ENCODE results near the gene SMCO2. TPM values are rescaled to one million over a fixed set of nuclear protein-coding genes. Genes with fewer than 3 reads are reported as not detected.
A peak's percentile ranks its signal among the peaks of the same experiment; 100 is the strongest.

SMCO2 gene
- total and polyA plus RNA-seq, 10 of the 15 experiments (the other 5 are each of a cell fraction or from before 2014, with no cell fraction given): 0.11 to 2.3 (median 0.67) TPM

- ATAC-seq (no peak), DNase-seq (ENCODE audit: low read depth, low spot score) (no peak), FAIRE-seq (no peak)
- no peaks in the 10 kb centered on the region for H3K36me3 ChIP-seq (ENCODE audit: control insufficient read depth in 2 of 2, insufficient read depth in 2 of 2, low read length in 1 of 2)
- in situ Hi-C loops (cut with MboI) (no loop called here), intact Hi-C loops (cut with micrococcal nuclease; ENCODE audit: unreplicated experiment) (no loop called here)
- no peak overlapping the region for H3K27ac ChIP-seq (ENCODE audit: control insufficient read depth, insufficient read depth)
- 0 out of 2 replicates have a peak, but pooled peaks cover 2% of the 10 kb centered on the region for H3K4me1 ChIP-seq (ENCODE audit: control insufficient read depth, insufficient read depth, low read length)
- no peak overlapping the region for H3K4me2 ChIP-seq (ENCODE audit: control insufficient read depth, insufficient read depth)
- H3K27me3 ChIP-seq (replicated peaks in 1 of 2; ENCODE audit: control insufficient read depth in 2 of 2, insufficient read depth in 2 of 2, low read length in 1 of 2): no peaks in the 10 kb centered on the region
- ChIA-PET SMC1A (ENCODE audit: uncharacterized antibody, unreplicated experiment) (no interaction called here), POLR2A (no interaction called here), CTCF (interaction anchor here (1.0 kb wide), 1 partner anchor 11 kb away, joined by 5 read pairs; no protein-coding TSS in a partner anchor), RAD21 (ENCODE audit: unreplicated experiment) (no interaction called here)
- H4K20me1 ChIP-seq (ENCODE audit: control insufficient read depth, insufficient read depth): no peaks in the 10 kb centered on the region
- BruUV-seq (replicated peaks): no TSS peak
- TF ChIP-seq CEBPB (IDR thresholded peaks at IDR 0.05; ENCODE audit: borderline replicate concordance in 1 of 2, low read depth in 2 of 2, low read length in 2 of 2) (no peak), ATF2 (IDR thresholded peaks at IDR 0.05; ENCODE audit: low read length) (0 out of 2 replicates have a peak, but pooled peaks have one; percentile 43)
- H3K4me3 ChIP-seq: no peak overlapping the region
- 49% methylated on average over 8 of the region's 8 CpGs for WGBS (ENCODE audit: insufficient coverage, insufficient replicate concordance, low lambda C conversion rate, missing lambda C conversion rate)
- H3K79me2 ChIP-seq (ENCODE audit: control insufficient read depth, insufficient read depth, low read length): no peaks in the 10 kb centered on the region; the same call in 1 of the 2 replicates
- no peak overlapping the region for H2AFZ ChIP-seq (ENCODE audit: control insufficient read depth, low read depth, low read length)
- H3K9me3 ChIP-seq (replicated peaks; ENCODE audit: control insufficient read depth, insufficient read depth, low read length): no peaks in the 10 kb centered on the region; the same call in 2 of the 3 replicates
- H3K9ac ChIP-seq (ENCODE audit: control insufficient read depth, insufficient read depth, low read length): no peak overlapping the region
Observed at GRCh38 chr12:27548301-27549199, 102.0 kb downstream of the SMCO2 start.

- DNase-seq (ENCODE audit: low read depth, low spot score): no peak
- ATAC-seq: no peak
- Histone ChIP-seq H3K4me3 (no peak overlapping the region), H3K4me1 (ENCODE audit: control insufficient read depth, insufficient read depth, low read length) (0 out of 2 replicates have a peak, but pooled peaks cover 2% of the 10 kb centered on the region), H3K4me2 (ENCODE audit: control insufficient read depth, insufficient read depth) (no peak overlapping the region), H3K36me3 (ENCODE audit: control insufficient read depth in 2 of 2, insufficient read depth in 2 of 2, low read length in 1 of 2) (no peaks in the 10 kb centered on the region), H2AFZ (ENCODE audit: control insufficient read depth, low read depth, low read length) (no peak overlapping the region), H3K79me2 (ENCODE audit: control insufficient read depth, insufficient read depth, low read length) (no peaks in the 10 kb centered on the region; the same call in 1 of the 2 replicates), H3K27ac (ENCODE audit: control insufficient read depth, insufficient read depth) (no peak overlapping the region), H3K9ac (ENCODE audit: control insufficient read depth, insufficient read depth, low read length) (no peak overlapping the region), H3K9me3 (replicated peaks; ENCODE audit: control insufficient read depth, insufficient read depth, low read length) (no peaks in the 10 kb centered on the region), H3K27me3 (replicated peaks in 1 of 2; ENCODE audit: control insufficient read depth in 2 of 2, insufficient read depth in 2 of 2, low read length in 1 of 2) (no peaks in the 10 kb centered on the region), H4K20me1 (ENCODE audit: control insufficient read depth, insufficient read depth) (no peaks in the 10 kb centered on the region)
- ChIA-PET SMC1A (ENCODE audit: uncharacterized antibody, unreplicated experiment) (interaction anchor here (1.0 to 1.3 kb wide), 2 partner anchors 10 to 15 kb away, joined by 3 to 4 read pairs; no protein-coding TSS in a partner anchor), CTCF (interaction anchor here (1.0 kb wide), 1 partner anchor 10 kb away, joined by 5 read pairs; no protein-coding TSS in a partner anchor), POLR2A (no interaction called here), RAD21 (ENCODE audit: unreplicated experiment) (no interaction called here)
- intact Hi-C loops (cut with micrococcal nuclease; ENCODE audit: unreplicated experiment): no loop called here
- 50% methylated on average over 8 of the region's 8 CpGs for WGBS (ENCODE audit: insufficient coverage, insufficient replicate concordance, low lambda C conversion rate, missing lambda C conversion rate)
- in situ Hi-C loops (cut with MboI): no loop called here
- FAIRE-seq: no peak
- BruUV-seq (replicated peaks): no TSS peak
- TF ChIP-seq POLR2A (IDR thresholded peaks at IDR 0.05; ENCODE audit: low read depth, low read length) (no peak), NR2C1 (IDR thresholded peaks at IDR 0.05) (no peak), HDAC2 (IDR thresholded peaks at IDR 0.05) (no peak), PML (IDR thresholded peaks at IDR 0.05; ENCODE audit: low read length) (no peak), RELA (IDR thresholded peaks at IDR 0.05; ENCODE audit: borderline replicate concordance, partially characterized antibody) (no peak), ZZZ3 (IDR thresholded peaks at IDR 0.05; ENCODE audit: control insufficient read depth, insufficient read length, low read depth) (no peak), PRDM15 (CRISPR knock-in tag; IDR thresholded peaks at IDR 0.05) (no peak)
Observed at GRCh38 chr12:27549236-27549800, 102.8 kb downstream of the SMCO2 start.

Measured in GM12878 (cell line).